GM19099 (cell line): ENCODE measurements around the gene ERN2.

Experiments
- POLR2A ChIP-seq: IDR thresholded peaks from 3 replicates; pipeline ENCODE4 v1.6.1; 2011; ENCODE audit warnings: low read depth; ENCODE audit not compliant: insufficient read length; ENCODE audit errors: extremely low read depth

Gene ERN2

DNA sequence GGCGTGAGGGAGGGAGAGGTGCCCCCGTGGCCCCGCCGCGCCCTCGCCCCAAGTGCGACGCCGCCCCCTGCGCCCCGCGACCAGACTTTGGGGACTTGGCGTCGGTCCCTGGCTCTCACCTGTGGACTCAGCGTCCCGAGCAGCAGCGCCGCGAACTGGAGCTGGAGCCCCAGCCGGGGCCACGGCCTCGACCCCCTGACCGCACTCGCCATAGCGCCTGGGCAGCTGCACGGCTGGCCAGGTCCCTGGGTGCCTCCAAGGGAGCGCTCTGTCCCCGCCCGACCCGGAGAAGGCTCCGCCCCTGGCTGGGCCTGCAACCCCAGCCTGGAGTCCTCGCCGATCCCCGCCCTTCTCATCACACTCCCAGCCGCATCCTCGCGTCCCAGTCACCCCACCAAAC lies at the start of gene ERN2:
Gene ERN2, minus strand, starts transcription at position 247 of the 400 bp plus-strand sequence. Its CDS starts 35 bp downstream, at position 212.
- TF ChIP-seq POLR2A: no peak

- no peak for TF ChIP-seq POLR2A
Measured at GRCh38 chr16:23757937-23758619, 45.1 kb upstream of the ERN2 start.

- TF ChIP-seq POLR2A: no peak
Measured at GRCh38 chr16:23757116-23757515, 44.1 kb upstream of the ERN2 start.

GRCh38 chr16:23755484-23755809 lies 42.4 kb upstream of the ERN2 start:
- TF ChIP-seq POLR2A: no peak

GRCh38 chr16:23754594-23755483 lies 41.8 kb upstream of the ERN2 start, which contains the start of gene CHP2:
Gene CHP2, plus strand, starts transcription at chr16:23755026. Its CDS starts 24 bp downstream, at chr16:23755050.
- no peak for TF ChIP-seq POLR2A

DNA sequence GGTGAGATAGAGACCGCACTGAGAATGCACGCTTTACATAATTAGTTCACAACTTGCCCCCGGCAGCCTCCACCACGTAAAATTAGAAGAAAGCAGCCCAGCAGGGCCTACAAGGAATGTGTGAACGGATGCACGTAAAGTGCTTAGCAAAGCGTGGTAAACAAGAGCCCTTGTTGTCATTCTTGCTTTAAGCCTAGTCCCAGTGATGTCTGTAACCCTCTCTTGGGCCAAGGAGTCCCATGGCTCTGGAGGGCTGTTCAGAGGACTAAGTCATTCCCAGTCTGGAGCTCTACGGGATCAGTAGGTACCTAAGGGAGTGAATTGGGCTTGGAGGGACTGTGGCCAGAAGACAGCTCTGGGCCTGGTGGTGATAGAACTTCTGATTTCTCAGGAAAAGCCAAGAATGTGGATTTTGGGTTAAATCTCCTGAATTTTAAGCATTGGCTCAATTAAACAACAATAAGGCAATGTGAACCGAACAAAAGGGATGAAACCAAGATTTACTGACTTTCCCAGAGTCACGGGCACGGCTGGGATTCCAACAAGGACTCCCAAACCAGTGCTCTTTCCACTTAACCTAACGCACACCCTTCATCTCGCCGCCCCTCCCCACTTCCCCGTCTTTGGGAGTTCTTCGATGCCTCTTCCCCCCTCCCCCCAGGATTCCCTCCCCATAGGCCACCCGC lies 41.0 kb upstream of the ERN2 start:
- TF ChIP-seq POLR2A: no peak

- no peak for TF ChIP-seq POLR2A
Measured at GRCh38 chr16:23748630-23749029, 35.6 kb upstream of the ERN2 start.

DNA sequence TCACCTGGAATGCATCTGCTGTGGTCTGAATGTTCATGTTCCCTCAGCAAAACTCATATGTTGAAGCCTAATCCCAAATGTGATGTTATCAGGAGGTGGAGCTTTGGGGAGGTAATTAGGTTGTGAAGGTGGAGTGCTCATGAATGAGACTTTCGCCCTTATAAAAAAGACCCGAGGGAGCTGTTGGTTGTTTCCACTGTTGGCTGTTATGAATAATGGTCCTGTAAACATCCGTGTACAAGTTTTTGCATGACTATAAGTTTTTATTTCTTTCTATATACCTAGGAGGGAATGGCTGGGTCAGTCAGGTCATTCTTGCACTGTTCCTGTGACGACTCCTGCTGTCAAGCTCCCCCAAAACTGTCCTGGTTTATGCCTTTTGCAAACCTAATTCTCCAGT lies 32.2 kb upstream of the ERN2 start:
- TF ChIP-seq POLR2A: no peak

GRCh38 chr16:23742766-23743165 lies 29.7 kb upstream of the ERN2 start:
- no peak for TF ChIP-seq POLR2A

DNA sequence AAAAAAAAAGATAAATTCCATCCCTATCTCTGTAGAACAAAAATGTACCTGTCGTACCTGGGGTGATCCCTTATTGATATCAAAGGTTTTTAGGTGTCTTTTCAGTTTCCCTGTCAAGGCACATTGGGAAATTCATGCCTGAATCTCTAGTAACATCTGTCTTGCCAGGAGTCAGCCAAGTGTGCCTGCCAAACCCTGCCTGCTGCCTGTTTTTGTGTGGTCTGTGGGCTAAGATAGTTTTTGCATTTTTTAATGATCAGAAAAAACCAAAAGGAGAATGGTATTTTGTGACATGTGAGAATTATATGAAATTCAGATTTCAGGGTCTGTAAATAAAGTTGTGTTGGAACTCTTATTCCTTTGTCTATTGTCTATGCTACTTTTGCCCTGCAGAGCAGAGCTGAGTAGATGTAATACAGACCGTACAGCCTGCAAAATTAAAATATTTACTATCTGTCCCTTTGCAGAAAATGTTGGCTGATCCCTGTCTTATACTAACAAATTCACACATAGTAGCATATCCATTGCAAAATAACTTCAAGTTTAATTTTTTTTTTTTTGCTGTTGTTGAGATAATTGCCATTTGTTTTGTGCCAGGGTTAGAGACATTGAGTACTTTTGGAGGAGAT lies 28.8 kb upstream of the ERN2 start:
- TF ChIP-seq POLR2A: no peak

- no peak for TF ChIP-seq POLR2A
Measured at GRCh38 chr16:23739516-23739915, 26.5 kb upstream of the ERN2 start.

DNA sequence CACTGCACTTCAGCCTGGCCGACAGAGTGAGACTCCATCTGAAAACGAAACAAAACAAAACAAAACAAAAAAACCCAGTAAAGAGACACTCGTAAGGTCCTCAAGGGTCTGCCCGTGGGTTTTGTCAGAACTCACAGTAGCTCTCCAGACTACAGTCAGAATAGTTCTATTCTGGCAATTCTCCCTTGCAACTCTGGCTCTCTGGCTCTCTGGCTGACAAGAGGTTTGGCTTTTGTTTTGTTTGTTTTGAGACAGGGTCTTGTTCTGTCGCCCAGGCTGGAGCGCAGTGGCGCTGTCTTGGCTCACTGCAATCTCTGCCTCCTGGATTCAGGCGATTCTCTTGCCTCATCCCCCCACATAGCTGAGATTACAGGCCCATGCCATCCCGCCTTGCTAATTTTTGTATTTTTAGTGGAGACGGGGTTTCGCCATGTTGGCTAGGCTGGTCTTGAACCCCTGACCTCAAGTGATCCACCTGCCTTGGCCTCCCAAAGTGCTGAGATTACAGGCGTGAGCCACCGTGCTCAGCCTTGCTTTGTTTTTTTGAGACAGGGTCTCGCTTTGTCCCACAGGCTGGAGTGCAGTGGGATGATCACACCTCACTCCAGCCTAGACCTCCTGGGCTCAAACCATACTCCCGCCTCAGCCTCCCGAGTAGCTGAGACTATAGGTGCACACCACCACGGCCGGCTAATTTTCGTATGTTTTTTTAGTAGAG lies 21.3 kb upstream of the ERN2 start:
- TF ChIP-seq POLR2A: no peak

- TF ChIP-seq POLR2A: no peak
Measured at GRCh38 chr16:23729503-23730424, 16.7 kb upstream of the ERN2 start.
